SW 1271 (cell line): Measurements from ENCODE around the gene UCK2.

Source experiments
- DNase-seq, 2 experiments: peaks; one replicate each; lab custom pipeline; 2025; lab: John Stamatoyannopoulos, UW

UCK2 gene

DNA sequence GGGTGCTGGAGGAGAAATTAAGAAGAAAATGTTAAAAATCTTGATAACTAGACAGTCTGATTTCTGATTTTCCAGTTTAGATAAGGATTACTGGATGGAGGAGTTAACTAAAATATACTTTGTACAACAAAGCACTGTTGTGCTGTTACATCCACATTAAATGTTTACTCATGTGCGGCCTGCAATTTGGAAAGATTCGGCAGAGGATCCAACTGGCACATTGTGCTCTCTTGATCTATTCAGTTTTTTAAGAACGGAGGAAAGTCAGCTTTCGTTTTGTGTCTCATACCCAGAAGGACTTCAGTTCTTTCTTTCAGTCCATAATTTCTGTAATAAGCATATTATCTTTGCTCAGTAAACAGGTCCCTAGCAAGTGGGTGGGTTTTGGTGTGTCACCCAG lies 52.5 kb downstream of the UCK2 start:
- no peak for DNase-seq

GRCh38 chr1:165880993-165881392 lies 53.6 kb downstream of the UCK2 start:
- DNase-seq = no peak

GRCh38 chr1:165882168-165882837 lies 54.9 kb downstream of the UCK2 start:
- peak in 1 of 2 experiments; percentile 2 for DNase-seq

- peak; percentile 1 to 10 for DNase-seq
Observed at GRCh38 chr1:165883056-165883455, 55.6 kb downstream of the UCK2 start.

- no peak for DNase-seq
Observed at GRCh38 chr1:165884009-165884689, 56.7 kb downstream of the UCK2 start.

DNA sequence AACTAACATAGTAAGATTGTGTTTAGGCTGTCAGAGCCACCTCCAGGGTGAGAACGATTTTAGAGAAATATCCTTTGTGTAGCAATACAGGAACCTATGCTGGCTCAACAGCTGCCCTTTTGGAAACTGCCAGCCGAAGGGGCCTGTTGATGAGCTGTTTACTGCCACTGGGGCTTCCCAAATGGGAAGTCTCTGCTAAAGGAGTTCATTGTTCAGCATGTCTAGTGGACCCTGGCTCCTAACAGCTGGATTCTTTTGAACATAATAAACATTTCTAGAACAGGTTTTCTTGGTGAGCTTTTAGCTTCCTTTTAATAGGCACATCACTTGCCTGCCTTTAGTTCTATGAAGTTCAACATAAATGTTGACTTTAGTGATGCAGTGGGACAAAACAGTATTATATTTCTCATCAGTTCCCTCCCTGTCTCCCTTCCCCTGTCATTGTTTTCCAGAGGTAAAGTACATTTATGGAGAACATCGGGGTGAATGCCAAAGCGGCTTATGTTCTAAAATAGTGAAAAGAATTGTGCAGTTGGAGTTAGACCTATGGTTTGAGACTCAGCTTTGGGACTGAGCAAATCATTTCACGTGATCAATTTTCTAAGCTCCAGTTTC lies 57.4 kb downstream of the UCK2 start:
- DNase-seq = no peak

GRCh38 chr1:165885305-165885694 lies 57.9 kb downstream of the UCK2 start:
- DNase-seq = no peak

DNA sequence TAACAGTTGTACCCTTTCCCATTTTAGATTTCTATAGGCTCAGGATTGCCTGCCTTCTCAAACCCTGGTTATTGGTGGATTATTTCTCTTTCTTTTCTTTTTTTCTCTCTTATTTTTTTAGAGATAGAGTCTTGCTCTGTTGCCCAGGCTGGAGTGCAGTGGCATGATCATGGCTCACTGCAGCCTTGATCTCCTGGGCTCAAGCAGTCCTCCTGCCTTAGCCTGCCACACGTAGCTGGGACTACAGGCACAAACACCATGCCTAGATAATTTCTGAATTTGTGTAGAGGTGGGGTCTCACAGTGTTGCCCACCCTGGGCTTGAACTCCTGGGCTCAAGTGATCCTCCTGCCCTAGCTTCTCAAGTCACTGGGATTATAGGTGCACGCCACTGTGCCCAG lies 58.8 kb downstream of the UCK2 start:
- DNase-seq = no peak

GRCh38 chr1:165886983-165887382 lies 59.6 kb downstream of the UCK2 start:
- no peak for DNase-seq

GRCh38 chr1:165887877-165888551 lies 60.6 kb downstream of the UCK2 start:
- no peak for DNase-seq

DNA sequence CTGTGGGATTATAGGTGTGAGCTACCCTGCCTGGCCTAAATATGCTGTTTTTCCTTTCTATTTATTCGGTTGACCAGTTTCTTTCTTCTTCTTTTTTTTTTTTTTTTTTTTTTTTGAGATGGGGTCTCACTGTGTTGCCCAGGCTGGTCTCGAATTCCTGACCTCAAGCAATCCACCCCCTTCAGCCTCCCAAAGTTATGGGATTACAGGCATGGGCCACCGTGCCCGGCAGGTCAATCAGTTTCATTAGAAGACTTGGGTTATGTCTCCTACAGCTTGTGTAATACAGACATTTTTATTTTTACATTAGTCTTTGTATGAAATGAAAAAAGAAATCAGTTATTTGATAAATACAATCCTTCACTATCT lies 61.1 kb downstream of the UCK2 start:
- no peak for DNase-seq

GRCh38 chr1:165890684-165891083 lies 63.3 kb downstream of the UCK2 start:
- no peak for DNase-seq

DNA sequence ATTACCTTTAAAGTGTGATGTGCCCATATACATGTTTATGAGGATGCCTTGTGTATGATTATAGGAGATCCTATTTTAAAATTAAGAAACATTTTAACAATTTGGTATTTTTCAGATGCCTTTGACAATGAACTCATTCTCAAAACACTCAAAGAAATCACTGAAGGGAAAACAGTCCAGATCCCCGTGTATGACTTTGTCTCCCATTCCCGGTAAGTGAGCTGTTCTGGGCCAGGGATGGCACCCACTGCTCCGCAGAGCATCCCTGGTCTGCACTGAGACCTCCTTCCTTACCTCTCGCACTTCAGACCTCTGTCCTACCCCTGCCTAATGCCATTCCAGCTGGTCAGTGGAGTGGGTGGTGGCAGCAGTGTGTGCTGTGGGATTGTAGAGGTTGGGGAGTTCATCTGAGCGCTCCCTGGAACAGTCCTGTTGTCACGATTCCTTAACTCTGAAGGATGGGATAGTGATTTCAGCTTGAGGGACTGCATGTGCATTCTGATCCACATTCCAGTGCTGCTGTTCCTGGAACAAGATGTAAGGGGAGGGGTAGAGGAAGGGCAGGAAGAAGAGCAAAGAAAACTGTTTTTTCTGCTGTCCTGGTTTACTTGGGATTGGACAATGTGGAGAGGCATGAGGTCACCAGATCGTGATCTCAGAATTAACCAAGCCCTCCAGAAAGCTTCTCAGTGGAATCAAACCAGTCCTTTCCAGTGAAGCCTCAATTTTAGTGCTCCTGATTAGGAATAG lies 63.9 kb downstream of the UCK2 start:
- DNase-seq = no peak

- DNase-seq = no peak
Observed at GRCh38 chr1:165892935-165893334, 65.5 kb downstream of the UCK2 start.

DNA sequence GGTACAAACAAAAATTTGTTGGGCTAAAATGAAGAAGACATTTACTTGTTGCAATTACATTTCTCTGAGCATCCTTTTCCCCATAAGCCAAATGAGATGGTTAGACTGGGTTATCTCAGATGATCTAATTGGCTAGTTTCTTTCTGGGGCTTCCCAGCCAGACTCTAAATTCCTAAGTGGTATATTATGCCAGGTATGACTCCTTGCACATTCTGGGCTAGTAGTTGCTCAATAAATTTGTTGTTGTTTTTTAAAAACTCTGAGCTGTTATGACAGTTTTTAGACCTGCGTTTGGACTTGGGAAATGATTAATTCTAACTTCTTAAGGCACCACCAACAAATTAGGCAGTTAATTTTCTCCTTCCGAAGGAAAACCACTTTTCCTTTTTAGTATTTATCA lies 66.1 kb downstream of the UCK2 start:
- no peak for DNase-seq

- DNase-seq = no peak
Observed at GRCh38 chr1:165894591-165894990, 67.2 kb downstream of the UCK2 start.

DNA sequence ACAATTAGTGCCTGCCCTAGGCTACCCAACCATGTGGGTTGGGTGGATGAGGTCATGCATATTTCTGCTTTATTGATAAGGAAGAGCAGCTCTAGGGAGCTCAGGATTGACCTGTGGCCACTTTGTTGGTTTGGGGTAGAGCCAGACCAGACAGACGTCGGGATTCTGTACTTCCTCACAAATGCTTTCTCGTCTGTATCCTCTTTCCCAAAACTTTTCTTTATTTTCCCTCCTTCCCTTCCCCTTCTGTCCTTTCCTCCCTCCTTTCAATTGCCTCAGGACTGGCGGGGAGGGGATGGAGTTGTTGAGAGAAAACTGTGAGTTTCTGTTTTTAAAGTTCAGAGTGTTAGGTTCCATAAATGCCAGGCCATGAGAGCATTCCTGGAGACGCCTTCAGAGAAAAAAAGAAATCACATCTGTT lies 68.0 kb downstream of the UCK2 start:
- no peak for DNase-seq

- DNase-seq = peak; percentile 17 to 36
Observed at GRCh38 chr1:165896277-165896676, 68.9 kb downstream of the UCK2 start.

GRCh38 chr1:165897326-165898303 lies 70.2 kb downstream of the UCK2 start:
- no peak for DNase-seq

DNA sequence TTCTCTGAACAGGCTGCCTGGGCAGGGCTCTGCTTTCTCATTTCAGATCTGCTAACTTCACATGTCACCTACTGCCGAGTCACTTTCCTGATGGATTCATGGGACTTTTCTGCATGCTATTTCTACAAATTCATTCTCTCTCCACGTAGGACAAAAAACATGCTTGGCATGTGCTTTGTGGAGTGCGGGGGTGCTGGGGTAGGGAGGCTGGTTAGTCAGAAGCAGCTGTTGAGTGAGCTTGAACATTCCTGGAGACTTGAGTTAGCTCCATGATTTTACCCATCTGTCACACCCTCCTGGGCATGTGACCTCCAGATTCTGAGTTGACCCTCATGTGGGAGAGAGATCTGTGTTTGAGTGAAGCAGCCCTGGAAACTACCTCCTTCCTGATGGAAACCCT lies 71.4 kb downstream of the UCK2 start:
- DNase-seq = peak; percentile 60 to 71

DNA sequence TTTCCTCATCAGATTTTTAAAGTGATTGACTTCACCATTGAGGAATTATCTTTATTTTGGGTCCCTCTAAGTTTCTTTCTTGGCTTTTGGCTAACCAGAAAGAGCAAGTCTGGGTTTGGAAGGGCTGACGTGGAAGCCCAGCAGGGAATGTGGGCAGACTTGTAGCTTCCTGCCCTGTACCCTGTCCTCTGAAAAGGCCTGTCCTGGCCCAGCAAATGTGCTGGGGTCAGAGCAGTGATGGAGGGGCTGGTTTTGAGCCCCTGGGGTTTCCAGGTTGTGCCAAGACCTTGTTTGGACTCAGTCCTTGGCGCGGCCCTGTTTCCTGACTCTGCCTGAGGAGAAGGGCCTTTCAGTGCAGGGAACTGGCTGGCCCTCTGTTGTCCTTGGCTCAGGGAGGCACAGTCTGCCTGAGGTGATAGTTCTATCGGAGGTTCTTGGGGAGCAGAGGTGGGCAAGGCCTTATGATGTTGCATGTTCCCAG lies 72.1 kb downstream of the UCK2 start:
- DNase-seq = no peak
